CD4-positive, alpha-beta T cell treated with Interleukin-15 for 1 hour (primary cell): Measurements from ENCODE around the gene DYNLRB1.
A peak's percentile ranks its signal among the peaks of the same experiment; 100 is the strongest.

Experiments used
- DNase-seq: peaks from one replicate; pipeline ENCODE4 v3.0.0-alpha.2; 2020

The DYNLRB1 gene

DNA sequence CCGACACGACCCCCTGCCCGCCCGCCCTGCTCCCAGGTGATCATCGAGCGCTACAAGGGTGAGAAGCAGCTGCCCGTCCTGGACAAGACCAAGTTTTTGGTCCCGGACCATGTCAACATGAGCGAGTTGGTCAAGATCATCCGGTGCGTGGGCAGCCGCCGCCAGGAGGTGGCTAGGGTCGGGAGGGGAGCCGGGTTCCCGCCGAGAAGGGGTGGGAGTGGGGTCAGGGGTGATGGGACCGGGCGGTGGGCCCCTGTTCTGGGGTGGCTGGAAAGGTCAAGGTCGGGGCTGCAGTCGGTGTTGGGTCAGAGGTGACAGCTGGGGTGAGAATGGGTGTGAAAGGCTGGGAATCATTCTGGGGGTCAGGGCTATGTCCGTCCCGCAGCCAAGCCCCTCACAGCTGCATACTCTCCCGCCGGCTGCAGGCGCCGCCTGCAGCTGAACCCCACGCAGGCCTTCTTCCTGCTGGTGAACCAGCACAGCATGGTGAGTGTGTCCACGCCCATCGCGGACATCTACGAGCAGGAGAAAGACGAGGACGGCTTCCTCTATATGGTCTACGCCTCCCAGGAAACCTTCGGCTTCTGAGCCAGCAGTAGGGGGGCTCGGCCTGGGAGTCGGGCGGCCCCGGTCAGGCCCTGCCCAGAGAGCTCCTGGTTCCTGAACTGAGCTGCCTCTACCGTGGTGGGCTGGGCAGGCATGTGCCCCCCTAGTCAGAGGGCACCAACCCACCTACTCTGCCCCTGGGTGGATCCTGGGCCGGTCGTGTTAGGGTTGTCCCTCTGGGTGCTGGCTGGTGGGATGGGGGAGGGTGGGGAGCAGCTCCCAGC, 43.3 kb downstream of the DYNLRB1 start:
- DNase-seq = no peak

DNA sequence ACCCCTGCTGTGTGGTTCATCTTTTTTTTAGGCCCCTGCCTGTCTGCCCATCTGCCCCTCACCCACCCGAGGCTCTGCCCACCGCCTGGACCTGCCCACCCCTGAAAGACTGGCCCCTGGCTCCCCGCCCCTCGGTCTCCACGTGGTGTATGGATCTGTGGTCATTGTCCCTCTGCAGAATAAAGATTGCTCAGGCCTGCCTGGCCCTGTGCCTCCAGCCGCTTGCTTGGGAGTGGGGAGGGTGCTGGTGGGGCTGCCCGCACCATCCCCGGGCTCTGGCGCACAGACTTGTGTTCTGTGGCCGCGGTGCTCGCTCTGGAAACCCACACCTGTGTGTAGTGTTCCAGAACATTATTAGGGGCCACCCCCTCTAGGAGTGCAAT, 43.9 kb downstream of the DYNLRB1 start:
- DNase-seq = no peak

- DNase-seq = no peak
Measured at GRCh38 chr20:34560614-34561013, 44.4 kb downstream of the DYNLRB1 start.

DNA sequence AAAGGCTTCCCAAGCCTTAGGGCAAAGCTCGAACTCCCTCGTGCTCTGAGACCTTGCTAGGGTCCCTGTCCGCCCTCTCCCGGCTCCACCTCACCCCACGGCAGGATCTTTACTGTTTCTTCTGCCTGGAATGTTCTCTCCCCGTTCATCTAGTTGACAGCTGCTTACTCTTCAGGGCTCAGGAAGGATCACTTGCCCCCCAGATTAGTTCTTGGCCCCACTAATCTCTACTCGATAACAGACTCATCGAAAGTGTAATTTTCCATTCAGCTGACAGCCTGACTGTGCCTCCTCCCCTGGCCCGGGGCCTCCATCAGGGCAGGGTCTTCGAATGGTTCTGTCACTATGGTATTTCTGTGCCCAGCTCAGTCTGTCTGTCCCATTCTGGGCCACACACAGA, 45.4 kb downstream of the DYNLRB1 start:
- DNase-seq = no peak

GRCh38 chr20:34562641-34563040, 46.4 kb downstream of the DYNLRB1 start:
- peak; percentile 30 for DNase-seq

- no peak for DNase-seq
Measured at GRCh38 chr20:34564833-34565232, 48.6 kb downstream of the DYNLRB1 start.

GRCh38 chr20:34566978-34567891, 51.0 kb downstream of the DYNLRB1 start:
- DNase-seq = no peak

GRCh38 chr20:34567892-34568865, 52.0 kb downstream of the DYNLRB1 start:
- no peak for DNase-seq

- DNase-seq = no peak
Measured at GRCh38 chr20:34569598-34569997, 53.4 kb downstream of the DYNLRB1 start.

GRCh38 chr20:34570859-34571306, 54.7 kb downstream of the DYNLRB1 start:
- DNase-seq = no peak

DNA sequence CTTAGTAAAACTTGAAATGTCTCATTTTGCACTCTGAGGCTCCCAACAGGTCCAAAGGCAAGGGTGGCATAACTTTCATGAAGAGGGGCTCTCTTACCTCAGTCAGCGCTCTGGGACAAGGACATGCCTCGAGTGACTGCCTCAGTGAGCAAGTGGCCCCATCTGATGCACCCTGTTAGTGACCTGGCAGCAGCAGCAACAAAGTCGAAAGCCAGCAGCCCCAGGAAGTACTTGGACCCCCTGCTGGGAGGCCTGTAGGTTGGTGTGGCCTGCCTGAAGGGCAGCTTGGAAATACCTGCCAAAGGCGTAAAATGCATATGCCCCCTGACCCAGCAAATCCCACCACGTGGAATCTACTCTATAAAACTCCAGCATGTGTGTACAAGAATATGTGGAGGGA, 55.5 kb downstream of the DYNLRB1 start:
- no peak for DNase-seq

- no peak for DNase-seq
Measured at GRCh38 chr20:34573541-34574300, 57.5 kb downstream of the DYNLRB1 start.

GRCh38 chr20:34574426-34574825, 58.2 kb downstream of the DYNLRB1 start:
- no peak for DNase-seq

DNA sequence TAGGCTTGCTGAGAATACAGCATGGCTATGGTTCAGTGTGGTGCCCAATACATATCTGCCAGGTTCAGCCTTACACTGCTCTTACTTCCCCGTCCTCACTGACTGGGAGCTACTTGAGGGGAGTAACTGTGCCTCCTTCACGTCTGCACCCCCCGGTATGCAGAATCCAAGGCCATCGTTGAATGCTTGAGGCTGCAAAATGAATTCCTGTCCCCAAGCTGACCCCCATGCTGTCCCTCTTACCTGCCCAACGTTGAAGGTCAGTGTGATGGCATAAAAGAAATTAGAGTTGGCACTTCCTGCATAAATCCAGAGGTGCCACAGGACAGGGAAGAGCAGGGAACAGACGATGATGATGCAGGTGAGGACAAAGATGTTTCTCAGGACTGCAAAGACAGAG, 58.6 kb downstream of the DYNLRB1 start:
- DNase-seq = no peak

DNA sequence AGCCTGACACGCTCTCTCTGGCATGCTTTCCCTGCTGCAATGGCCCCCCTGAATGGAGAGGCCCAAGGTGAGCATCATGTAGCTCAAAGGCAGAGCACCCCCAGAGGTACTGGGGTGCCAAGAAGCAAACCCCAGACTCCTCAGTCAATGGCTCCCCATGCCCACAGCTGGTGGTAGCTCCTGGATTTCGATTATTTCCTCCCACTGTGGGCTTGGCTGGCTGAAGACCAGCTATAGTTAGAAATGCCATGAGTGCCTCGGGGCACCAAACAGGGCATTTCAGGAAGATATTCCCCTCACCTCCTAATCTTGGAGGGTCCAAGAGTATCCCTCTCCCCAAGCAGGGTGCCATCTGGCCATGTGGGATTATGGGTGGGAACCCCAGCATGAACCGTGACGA, 59.0 kb downstream of the DYNLRB1 start:
- DNase-seq = no peak

DNA sequence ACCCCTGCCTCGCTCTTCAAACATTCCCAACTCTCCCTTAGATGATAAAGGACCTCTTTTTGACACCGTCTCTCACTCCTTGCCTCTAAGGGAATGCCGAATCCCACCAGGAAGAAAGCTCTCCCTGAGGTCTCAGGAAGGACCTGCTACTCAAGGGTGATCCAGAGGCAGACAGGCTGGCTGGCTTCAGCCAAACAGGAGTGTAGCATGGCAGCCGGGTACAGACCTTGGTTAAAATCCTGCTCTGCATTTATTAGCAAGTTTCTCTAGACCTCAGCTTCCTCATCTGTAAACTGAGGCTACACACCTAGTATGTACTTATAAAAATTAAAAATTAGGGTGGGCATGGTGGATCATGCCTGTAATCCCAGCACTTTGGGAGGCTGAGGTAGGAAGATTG, 59.5 kb downstream of the DYNLRB1 start:
- no peak for DNase-seq

GRCh38 chr20:34577061-34577460, 60.8 kb downstream of the DYNLRB1 start:
- DNase-seq = no peak

GRCh38 chr20:34578025-34578424, 61.8 kb downstream of the DYNLRB1 start:
- DNase-seq = no peak

- DNase-seq = no peak
Measured at GRCh38 chr20:34578521-34578920, 62.3 kb downstream of the DYNLRB1 start.

DNA sequence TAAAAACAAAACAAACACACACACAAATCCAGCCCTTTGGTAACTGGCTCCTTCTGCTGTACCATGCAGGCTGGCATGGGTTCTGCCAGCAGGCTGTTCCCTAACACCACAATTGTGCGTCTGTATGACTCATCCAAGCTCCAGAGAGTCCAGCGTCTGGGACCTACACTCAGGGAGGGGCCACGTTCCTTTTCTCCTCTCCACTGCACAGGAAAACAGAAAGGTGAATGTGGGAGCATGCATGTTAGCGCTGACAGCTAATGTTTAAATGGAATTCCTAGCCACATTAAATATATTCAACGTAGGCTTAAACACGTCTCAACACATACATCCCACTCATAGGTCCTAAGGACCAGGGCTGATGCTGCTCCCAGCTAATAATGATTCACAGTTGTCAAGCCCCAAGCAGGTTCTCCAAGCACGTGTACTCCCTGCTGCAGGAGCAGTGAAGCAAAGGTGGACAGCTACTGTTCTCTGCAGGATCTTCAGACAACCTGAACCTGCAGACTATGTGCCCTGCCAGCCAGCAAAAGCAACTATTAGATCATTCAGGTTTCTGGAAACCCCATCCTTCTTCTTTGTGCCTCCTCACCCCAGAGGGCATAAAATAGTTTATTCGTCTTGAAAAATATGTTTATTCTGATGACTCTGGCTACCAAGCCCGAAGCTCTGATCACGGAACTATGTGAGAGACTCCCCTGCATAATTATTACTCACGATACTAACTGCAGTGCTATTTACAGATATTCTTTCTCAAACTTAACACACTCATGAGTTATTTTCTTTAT, 63.2 kb downstream of the DYNLRB1 start:
- DNase-seq = no peak
